Measurements from ENCODE around the gene BBS7.

BBS7 gene

GRCh38 chr4:121877041-121877773 is 6.9 kb upstream of the BBS7 start:
- Histone ChIP-seq H3K27me3 (peaks cover 65% of the 10 kb centered on the region), H3K27ac (no peak overlapping the region), H3K9me3 (no peaks in the 10 kb centered on the region), H3K4me3 (ENCODE audit: low read depth in 1 of 2, low read length in 1 of 2) (no peak overlapping the region), H3K4me1 (ENCODE audit: control insufficient read depth in 1 of 2, insufficient read depth in 1 of 2, low read depth in 1 of 2, low read length in 1 of 2) (no peaks in the 10 kb centered on the region), H3K36me3 (no peaks in the 10 kb centered on the region)
- no peak for TF ChIP-seq CTCF (IDR thresholded peaks at IDR 0.05)

GRCh38 chr4:121876070-121876469 is 5.8 kb upstream of the BBS7 start:
- Histone ChIP-seq H3K36me3 (no peaks in the 10 kb centered on the region), H3K4me1 (ENCODE audit: control insufficient read depth in 1 of 2, insufficient read depth in 1 of 2, low read depth in 1 of 2, low read length in 1 of 2) (peaks cover 0 to under 1% of the 10 kb centered on the region in 2 experiments), H3K27me3 (peaks cover 55% of the 10 kb centered on the region), H3K9me3 (no peaks in the 10 kb centered on the region), H3K4me3 (ENCODE audit: low read depth in 1 of 2, low read length in 1 of 2) (no peak overlapping the region), H3K27ac (no peak overlapping the region)
- no peak for TF ChIP-seq CTCF (IDR thresholded peaks at IDR 0.05)

GRCh38 chr4:121875652-121876051 is 5.4 kb upstream of the BBS7 start:
- no peaks in the 10 kb centered on the region for H3K36me3 ChIP-seq
- H3K27me3 ChIP-seq: peaks cover 51% of the 10 kb centered on the region
- H3K27ac ChIP-seq: no peak overlapping the region
- H3K4me3 ChIP-seq (ENCODE audit: low read depth in 1 of 2, low read length in 1 of 2): no peak overlapping the region
- H3K4me1 ChIP-seq (ENCODE audit: control insufficient read depth in 1 of 2, insufficient read depth in 1 of 2, low read depth in 1 of 2, low read length in 1 of 2): peaks cover 3 to 5% of the 10 kb centered on the region in 2 experiments
- TF ChIP-seq CTCF (IDR thresholded peaks at IDR 0.05): no peak
- H3K9me3 ChIP-seq: no peaks in the 10 kb centered on the region

GRCh38 chr4:121873604-121874003 is 3.3 kb upstream of the BBS7 start:
- H3K36me3 ChIP-seq: no peaks in the 10 kb centered on the region
- TF ChIP-seq CTCF (IDR thresholded peaks at IDR 0.05): no peak

GRCh38 chr4:121863799-121864198 is 6.5 kb downstream of the BBS7 start:
- H3K27ac ChIP-seq: no peak overlapping the region
- no peak for TF ChIP-seq CTCF (IDR thresholded peaks at IDR 0.05)
- H3K9me3 ChIP-seq: no peaks in the 10 kb centered on the region
- H3K27me3 ChIP-seq: no peaks in the 10 kb centered on the region
- no peaks in the 10 kb centered on the region for H3K4me1 ChIP-seq (ENCODE audit: control insufficient read depth in 1 of 2, insufficient read depth in 1 of 2, low read depth in 1 of 2, low read length in 1 of 2)
- no peak overlapping the region for H3K4me3 ChIP-seq (ENCODE audit: low read depth in 1 of 2, low read length in 1 of 2)
- H3K36me3 ChIP-seq: peaks cover 8% of the 10 kb centered on the region

More at GRCh38 chr4:121873604-121874003, 3.3 kb upstream of the BBS7 start:
- H3K4me1 ChIP-seq (ENCODE audit: control insufficient read depth in 1 of 2, insufficient read depth in 1 of 2, low read depth in 1 of 2, low read length in 1 of 2): peaks cover 13 to 14% of the 10 kb centered on the region in 2 experiments
- no peaks in the 10 kb centered on the region for H3K9me3 ChIP-seq
- peaks cover 42% of the 10 kb centered on the region for H3K27me3 ChIP-seq
- no peak overlapping the region for H3K4me3 ChIP-seq (ENCODE audit: low read depth in 1 of 2, low read length in 1 of 2)
- H3K27ac ChIP-seq: no peak overlapping the region

All from neutrophil (primary cell).